ENCODE data around the gene CAPN3. TPM values are rescaled to one million over a fixed set of nuclear protein-coding genes. Genes with fewer than 3 reads are reported as not detected.
"Not testable (repeated sequence)": the region's sequence is repeated elsewhere in the genome, so short reads cannot be mapped to it uniquely, and the experiment has no call there.

The CAPN3 gene
- total RNA-seq = 45.4 TPM
- long read RNA-seq, partial matches to known transcripts = 2 of 10 reads
- long read RNA-seq, other reads (novel, unspliced or antisense) = 5 of 10 reads

DNA sequence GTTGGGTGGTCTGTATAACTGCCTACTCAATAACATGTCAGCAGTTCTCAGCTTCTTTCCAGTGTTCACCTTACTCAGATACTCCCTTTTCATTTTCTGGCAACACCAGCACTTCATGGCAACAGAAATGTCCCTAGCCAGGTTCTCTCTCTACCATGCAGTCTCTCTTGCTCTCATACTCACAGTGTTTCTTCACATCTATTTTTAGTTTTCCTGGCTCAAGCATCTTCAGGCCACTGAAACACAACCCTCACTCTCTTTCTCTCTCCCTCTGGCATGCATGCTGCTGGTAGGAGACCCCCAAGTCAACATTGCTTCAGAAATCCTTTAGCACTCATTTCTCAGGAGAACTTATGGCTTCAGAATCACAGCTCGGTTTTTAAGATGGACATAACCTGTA, at the start of gene CAPN3:
Gene CAPN3, plus strand, starts transcription at position 253 of the 400 bp plus-strand sequence. CDS start 305 bp downstream, outside the sequence.
- Histone ChIP-seq H3K4me3 (no peak within 1 kb of the TSS), H3K9me3 (no peaks in the 10 kb centered on the region), H3K4me1 (peaks cover 2% of the 10 kb centered on the region), H3K36me3 (peaks cover 46% of the 10 kb centered on the region), H3K27ac (no peak within 1 kb of the TSS), H3K27me3 (no peaks in the 10 kb centered on the region)
- DNase-seq = no peak
- TF ChIP-seq, protein P1, sequence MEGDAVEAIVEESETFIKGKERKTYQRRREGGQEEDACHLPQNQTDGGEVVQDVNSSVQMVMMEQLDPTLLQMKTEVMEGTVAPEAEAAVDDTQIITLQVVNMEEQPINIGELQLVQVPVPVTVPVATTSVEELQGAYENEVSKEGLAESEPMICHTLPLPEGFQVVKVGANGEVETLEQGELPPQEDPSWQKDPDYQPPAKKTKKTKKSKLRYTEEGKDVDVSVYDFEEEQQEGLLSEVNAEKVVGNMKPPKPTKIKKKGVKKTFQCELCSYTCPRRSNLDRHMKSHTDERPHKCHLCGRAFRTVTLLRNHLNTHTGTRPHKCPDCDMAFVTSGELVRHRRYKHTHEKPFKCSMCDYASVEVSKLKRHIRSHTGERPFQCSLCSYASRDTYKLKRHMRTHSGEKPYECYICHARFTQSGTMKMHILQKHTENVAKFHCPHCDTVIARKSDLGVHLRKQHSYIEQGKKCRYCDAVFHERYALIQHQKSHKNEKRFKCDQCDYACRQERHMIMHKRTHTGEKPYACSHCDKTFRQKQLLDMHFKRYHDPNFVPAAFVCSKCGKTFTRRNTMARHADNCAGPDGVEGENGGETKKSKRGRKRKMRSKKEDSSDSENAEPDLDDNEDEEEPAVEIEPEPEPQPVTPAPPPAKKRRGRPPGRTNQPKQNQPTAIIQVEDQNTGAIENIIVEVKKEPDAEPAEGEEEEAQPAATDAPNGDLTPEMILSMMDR (IDR thresholded peaks at IDR 0.05) = no peak
- intact Hi-C loops (cut with DNase I) = no loop called here
- no peak for ATAC-seq

DNA sequence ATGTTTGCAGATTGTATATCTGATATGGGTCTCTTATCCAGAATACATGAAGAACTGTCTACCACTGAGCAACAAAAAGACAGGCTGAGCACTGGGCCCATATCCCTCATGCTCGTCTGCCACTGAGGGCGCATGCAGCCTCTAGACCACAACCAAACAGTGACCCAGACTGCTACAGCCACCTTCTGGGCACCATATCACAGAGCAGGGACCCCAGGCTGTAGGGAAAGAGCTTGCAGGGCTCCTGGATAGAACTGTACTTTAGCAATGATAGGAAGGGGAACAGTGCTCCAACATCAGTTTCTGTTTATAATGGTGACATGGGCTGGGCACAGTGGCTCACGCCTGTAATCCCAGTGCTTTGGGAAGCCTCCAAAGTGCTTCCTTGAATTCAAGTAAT, 45.8 kb upstream of the CAPN3 start:
- Histone ChIP-seq H3K4me1 (no peaks in the 10 kb centered on the region), H3K36me3 (peaks cover 73% of the 10 kb centered on the region), H3K27me3 (no peaks in the 10 kb centered on the region), H3K27ac (no peak overlapping the region), H3K4me3 (no peak overlapping the region), H3K9me3 (no peaks in the 10 kb centered on the region)
- TF ChIP-seq, protein P1 (IDR thresholded peaks at IDR 0.05) = no peak
- intact Hi-C loops (cut with DNase I) = no loop called here
- DNase-seq = no peak
- peak; percentile 45 for ATAC-seq

DNA sequence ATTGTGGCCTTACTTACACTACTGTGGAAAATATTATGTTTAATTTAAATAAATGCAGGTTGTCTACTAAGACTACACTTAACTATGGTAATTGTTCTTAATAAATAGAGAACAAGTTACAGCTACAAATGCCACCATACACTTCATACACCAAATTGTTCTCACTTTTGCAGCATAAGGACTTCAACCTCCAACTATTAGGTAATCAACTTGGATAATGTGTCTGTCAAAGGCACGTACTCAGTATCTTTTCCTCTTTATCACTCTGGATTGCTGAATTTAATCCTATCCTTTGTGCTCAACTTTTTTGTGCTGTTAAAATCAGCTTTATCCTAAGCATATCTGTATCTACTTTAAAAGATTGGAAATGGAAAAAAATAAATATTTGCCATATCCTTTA, 44.5 kb upstream of the CAPN3 start:
- intact Hi-C loops (cut with DNase I) = no loop called here
- TF ChIP-seq, protein P1 (IDR thresholded peaks at IDR 0.05) = no peak
- H3K4me1 ChIP-seq = no peaks in the 10 kb centered on the region
- DNase-seq (no peak), ATAC-seq (no peak)
- H3K27ac ChIP-seq = no peak overlapping the region
- H3K36me3 ChIP-seq = peaks cover 59% of the 10 kb centered on the region
- H3K9me3 ChIP-seq = no peaks in the 10 kb centered on the region
- H3K4me3 ChIP-seq = no peak overlapping the region
- no peaks in the 10 kb centered on the region for H3K27me3 ChIP-seq

DNA sequence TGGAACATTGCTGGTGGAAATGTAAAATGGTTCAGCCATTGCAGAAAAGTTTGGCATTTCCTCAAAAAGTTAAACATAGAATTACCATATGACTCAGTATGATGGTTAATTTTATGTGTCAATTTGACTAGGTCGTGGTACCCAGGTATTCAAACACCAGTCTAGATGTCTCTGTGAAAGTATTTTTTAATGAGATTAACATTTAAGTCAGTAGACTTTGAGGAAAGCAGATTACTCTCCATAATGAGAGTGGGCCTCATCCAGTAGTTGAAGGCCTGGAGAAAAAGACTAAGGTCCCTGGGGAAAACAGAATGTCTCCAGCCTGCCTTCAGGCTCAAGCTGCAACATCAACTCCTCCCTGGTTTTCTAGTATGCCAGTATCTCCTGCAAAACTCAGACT, 43.8 kb upstream of the CAPN3 start:
- Histone ChIP-seq H3K4me1 (no peaks in the 10 kb centered on the region), H3K9me3 (no peaks in the 10 kb centered on the region), H3K27ac (no peak overlapping the region), H3K4me3 (no peak overlapping the region), H3K36me3 (peaks cover 52% of the 10 kb centered on the region), H3K27me3 (no peaks in the 10 kb centered on the region)
- DNase-seq (no peak), ATAC-seq (no peak)
- intact Hi-C loops (cut with DNase I) = no loop called here
- TF ChIP-seq, protein P1 (IDR thresholded peaks at IDR 0.05) = no peak

- H3K27me3 ChIP-seq; H3K27ac ChIP-seq; DNase-seq; intact Hi-C loops (cut with DNase I); H3K4me1 ChIP-seq; H3K9me3 ChIP-seq; H3K4me3 ChIP-seq: not testable (repeated sequence)
- peaks cover 44% of the 10 kb centered on the region for H3K36me3 ChIP-seq
- peak; percentile 56 for ATAC-seq
These were observed 43.0 kb upstream of the CAPN3 start for GRCh38 chr15:42316282-42316805.

DNA sequence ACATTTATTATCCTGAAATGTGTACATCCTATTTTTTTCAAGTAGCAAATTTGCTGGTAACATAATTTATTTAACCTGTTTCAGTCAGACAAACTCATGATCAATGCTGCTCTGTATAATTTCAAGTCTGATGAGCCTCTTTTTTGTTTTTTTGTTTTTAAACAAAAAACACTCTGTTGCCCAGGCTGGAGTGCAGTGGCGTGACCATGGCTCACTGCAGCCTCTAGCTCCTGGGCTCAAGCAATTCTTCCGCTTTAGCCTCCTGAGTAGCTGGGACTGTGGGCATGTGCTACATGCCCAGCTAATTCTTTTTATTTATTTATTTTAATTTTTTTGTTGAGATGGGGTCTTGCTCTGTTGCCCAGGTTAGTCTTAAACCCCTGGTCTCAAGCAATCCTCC, 40.1 kb upstream of the CAPN3 start:
- H3K36me3 ChIP-seq = peaks cover 47% of the 10 kb centered on the region
- H3K4me1 ChIP-seq = no peaks in the 10 kb centered on the region
- no peaks in the 10 kb centered on the region for H3K9me3 ChIP-seq
- H3K27ac ChIP-seq = no peak overlapping the region
- TF ChIP-seq, protein P1 (IDR thresholded peaks at IDR 0.05) = no peak
- intact Hi-C loops (cut with DNase I) = no loop called here
- no peak for DNase-seq
- no peak overlapping the region for H3K4me3 ChIP-seq
- no peak for ATAC-seq
- no peaks in the 10 kb centered on the region for H3K27me3 ChIP-seq

Measured in upper lobe of right lung (tissue), 1 donor.